ENCODE results near the gene RAC2.
"Not testable (repeated sequence)": the region's sequence is repeated elsewhere in the genome, so short reads cannot be mapped to it uniquely, and the experiment has no call there.

The RAC2 gene

GRCh38 chr22:37255558-37256006, 11.5 kb upstream of the RAC2 start:
- DNase-seq (ENCODE audit: low read depth) = no peak

GRCh38 chr22:37254867-37255233, 10.8 kb upstream of the RAC2 start:
- no peak for DNase-seq (ENCODE audit: low read depth)

GRCh38 chr22:37254209-37254866, 10.3 kb upstream of the RAC2 start:
- DNase-seq (ENCODE audit: low read depth) = peak; percentile 78

DNA sequence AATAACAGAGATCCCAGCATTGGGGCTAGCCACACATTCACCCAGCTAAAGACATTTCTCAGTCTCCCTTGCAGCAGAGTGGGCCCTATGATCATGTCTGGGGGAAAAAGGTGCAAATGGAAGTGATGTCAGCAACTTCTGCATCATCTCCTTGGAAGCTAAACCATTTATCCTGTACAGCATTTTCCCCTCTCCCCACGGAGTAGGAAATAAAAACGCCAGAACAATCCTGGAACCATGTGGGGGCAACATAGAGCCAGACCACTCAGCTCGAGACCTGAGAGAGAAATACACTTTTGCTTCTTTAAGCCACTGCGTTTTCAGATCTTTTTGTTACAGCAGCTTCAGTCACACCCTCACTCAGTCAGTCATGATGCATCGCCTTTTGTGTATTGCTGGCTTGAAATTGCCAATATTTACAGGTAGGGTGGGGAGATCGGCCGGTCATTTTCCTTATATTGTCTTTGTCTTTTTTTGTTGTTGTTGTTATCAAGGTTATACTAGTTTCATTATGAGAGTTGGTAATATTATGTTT, 9.1 kb upstream of the RAC2 start:
- no peak for DNase-seq (ENCODE audit: low read depth)

- DNase-seq (ENCODE audit: low read depth) = not testable (repeated sequence)
Measured at GRCh38 chr22:37251836-37252235, 7.8 kb upstream of the RAC2 start.

GRCh38 chr22:37249986-37250385, 5.9 kb upstream of the RAC2 start:
- no peak for DNase-seq (ENCODE audit: low read depth)

- no peak for DNase-seq (ENCODE audit: low read depth)
Measured at GRCh38 chr22:37248251-37248650, 4.2 kb upstream of the RAC2 start.

- DNase-seq (ENCODE audit: low read depth) = no peak
Measured at GRCh38 chr22:37245740-37246139, 1.7 kb upstream of the RAC2 start.

DNA sequence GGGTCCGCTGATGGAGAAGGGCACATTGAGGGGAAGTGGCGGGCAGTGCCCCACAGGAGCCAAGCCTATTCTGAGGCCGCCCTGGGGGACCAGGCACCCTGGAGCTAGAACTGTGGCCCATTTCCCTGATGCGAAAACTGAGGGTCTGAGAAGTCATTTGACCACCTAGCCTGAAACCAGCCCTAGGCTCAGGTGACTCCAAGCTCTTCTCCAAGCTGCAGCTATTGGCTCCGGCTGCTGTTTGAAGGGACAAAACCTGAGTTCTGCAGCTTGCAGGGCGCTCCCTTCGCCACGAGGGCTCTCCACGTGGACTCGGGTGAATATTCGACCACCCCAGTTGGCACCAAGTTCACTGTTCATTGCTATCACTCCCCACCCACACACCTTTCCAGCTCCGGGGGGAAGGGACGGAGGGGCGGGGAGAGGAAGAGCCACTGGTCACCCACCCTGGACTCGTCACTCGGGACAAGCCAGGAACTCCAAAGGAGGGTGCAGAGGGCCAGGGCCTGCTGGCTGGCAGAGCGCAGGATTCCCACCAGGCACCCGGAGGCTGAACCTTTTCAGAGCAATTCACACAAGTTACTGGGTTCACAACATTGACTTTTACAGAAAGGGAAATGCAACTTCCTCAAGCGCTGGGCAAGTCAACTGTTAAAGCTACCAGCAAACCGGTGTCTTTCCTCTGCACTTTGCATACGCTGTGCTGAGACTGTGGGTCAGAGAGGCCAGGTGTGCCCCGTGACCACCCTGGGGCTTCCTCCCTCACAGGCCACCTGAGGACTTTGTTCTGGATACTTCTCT, 1.1 kb upstream of the RAC2 start:
- DNase-seq (ENCODE audit: low read depth) = no peak

DNA sequence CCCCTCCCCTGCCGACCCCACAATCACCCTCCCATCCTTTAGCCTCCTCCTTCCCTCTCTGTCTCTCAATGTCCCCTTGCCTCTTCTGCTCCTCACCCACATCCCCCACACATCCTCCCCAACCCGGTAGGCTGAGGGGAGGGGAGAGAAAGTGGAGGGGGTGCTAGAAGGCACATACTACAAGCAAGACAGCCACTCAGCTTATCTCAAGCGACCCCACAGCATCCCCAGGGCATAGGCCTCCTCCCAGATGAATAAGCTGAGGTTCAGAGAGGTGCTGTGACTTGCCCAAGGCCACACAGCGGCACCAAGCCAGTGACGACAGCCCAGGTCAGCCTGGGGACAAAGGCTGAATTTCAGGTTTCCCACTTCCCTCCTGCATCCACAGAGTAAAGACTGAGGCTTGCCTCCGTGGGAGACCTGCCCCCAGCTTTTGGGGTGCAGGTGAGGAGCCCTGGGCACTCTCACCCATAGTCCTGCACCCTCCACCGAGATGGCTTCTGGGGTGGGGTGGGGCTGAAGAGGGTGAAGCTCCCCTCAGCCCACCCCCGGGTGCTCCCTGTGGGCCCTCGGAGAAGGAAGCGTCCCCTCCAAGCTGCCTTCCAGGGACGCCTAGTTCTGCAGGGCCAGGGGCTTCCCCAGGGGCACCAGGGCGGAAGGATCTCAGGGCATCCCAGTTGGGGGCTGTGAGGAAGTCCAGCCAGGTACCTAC, 511 bp downstream of the RAC2 start:
- no peak for DNase-seq (ENCODE audit: low read depth)

GRCh38 chr22:37242395-37242918, 1.6 kb downstream of the RAC2 start:
- peak; percentile 46 for DNase-seq (ENCODE audit: low read depth)

DNA sequence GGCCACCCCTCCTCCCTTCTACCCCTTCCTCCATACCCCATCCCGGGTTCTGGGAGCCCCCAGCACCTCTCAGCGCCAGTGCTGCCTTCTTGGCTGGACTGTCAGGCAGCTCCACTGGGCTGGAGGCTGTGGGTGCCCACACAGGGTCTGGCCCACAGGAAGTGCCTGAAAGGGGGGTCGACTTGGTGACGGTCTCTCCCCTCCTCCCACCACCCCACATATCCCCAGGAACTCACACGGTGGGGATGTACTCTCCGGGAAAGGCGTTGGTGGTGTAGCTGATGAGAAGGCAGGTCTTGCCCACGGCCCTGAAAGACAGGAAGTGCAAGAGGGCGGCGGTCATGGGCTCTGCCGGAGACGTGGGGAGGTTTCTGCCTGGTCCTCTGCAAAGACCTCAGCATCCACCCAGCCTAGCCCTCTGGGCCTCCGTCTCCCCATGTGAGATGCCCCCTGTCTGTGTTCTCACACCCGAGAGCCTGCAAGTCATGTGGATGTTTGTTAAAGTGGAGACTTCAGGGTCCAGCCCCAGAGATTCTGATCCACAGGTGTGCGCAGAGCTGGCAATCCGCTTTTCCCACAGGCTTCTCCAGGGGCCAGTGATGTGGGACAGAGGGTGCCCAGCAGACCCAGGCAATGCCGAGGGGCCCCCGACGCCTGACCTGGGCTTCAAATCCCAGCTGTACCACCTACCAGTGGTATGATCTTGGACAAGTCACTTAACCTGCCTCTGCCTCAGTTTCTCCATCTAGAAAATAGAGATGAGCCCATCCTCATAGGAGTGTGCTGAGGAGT, 2.5 kb downstream of the RAC2 start:
- DNase-seq (ENCODE audit: low read depth) = no peak

- no peak for DNase-seq (ENCODE audit: low read depth)
Measured at GRCh38 chr22:37240941-37241320, 3.1 kb downstream of the RAC2 start.

GRCh38 chr22:37240240-37240940, 3.7 kb downstream of the RAC2 start:
- DNase-seq (ENCODE audit: low read depth) = no peak

- DNase-seq (ENCODE audit: low read depth) = no peak
Measured at GRCh38 chr22:37239336-37240239, 4.5 kb downstream of the RAC2 start.

DNA sequence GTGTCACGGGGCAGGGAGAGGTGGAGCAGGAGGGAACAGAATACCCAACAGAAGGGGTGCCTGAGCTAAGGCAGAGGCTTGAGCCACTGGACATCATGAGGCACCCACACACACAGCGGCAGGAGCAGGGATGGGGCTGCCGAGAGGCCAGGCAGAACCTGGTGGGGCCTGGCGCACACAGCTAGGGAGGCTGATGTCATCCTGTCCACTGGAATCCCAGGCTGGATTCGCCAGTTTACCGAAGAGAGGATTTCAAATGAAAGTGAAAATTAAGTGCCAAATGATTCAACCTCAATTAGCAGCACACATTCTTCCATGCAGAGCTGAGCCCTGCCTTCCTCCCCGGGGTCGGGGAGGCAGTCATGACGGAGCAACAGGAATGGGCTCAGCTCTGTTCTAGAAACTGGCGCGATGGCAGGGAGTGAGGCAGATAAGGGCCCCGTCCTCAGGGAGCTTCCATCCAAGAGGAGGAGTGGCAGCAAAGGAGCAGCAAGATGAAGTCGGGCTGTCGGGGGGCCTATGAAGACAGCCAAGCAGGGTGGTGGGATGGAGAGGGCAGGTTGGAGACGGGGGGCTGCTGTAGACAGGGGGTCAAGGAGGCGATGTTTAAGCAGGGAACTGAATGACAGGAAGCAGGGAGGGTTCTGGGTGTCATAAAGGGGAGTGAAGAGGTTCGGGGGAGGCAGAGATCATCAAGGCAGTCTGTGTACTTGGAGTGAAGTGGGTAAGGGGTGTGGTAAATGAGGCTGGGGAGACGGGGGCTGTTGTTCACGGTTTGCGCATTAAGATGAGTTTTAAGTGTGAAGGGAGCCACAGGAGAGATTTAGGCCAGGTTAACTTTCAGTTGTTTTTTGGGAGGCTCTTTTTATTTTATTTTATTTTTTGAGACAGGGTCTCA, 6.4 kb downstream of the RAC2 start:
- DNase-seq (ENCODE audit: low read depth) = peak; percentile 54

DNA sequence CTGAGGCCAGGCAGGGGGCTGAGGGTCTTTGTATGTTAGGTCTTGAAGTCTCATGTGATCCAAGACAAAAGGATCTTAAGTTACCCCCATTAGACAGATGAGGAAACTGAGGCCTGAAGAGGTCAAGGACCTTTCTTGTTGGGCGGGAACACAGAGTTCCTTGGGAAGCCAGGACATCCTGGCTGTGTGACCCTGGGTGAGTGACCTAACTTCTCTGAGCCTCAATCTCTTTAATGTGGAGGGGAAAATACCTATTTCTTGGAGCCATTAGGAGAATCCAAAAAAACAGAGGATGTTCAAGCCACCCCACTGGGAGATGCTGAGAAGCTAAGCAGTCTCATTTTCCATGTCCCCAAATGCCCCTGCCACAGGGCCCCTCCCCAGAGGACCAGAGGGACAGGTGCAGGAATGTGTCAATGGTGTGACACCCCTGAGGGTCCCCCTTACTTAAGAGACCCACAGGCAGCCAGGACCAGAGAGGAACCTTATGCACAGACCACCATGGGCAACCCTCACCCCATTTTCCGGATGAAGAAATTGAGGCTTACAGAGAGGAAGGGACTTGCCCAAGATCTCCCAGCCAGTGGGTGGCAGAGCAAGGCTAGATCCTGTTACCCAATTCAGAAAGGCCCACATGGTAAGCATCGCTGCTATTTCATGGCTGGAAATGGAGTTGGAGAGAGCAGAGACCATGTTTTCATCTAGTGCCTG, 8.0 kb downstream of the RAC2 start:
- no peak for DNase-seq (ENCODE audit: low read depth)
